GM12873 (cell line): Measurements from ENCODE around the gene RDH5.

ENCODE experiments used
- TF ChIP-seq, protein P1 (sequence below): IDR thresholded peaks from 2 replicates; pipeline ENCODE4 v1.5.1; 2012; ENCODE audit warnings: low read depth, mild to moderate bottlenecking, moderate library complexity, low read length, control low read depth; ENCODE audit not compliant: insufficient read depth; ENCODE audit errors: missing control alignments

The RDH5 gene

DNA sequence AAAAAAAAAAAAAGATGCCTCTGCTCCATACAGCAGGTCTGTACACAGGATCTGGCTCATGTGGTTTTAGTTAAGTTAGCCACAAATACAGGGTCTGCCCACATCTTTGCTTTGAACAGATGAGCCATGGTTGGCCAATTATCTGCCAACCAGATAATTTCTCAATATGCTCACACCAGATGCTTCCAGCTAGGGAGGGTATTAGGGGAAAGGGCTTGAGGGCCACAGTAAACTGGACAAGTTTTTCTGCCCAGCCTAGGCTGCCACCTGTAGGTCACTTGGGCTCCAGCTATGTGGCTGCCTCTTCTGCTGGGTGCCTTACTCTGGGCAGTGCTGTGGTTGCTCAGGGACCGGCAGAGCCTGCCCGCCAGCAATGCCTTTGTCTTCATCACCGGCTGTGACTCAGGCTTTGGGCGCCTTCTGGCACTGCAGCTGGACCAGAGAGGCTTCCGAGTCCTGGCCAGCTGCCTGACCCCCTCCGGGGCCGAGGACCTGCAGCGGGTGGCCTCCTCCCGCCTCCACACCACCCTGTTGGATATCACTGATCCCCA, 776 bp downstream of the RDH5 start:
- TF ChIP-seq, protein P1, sequence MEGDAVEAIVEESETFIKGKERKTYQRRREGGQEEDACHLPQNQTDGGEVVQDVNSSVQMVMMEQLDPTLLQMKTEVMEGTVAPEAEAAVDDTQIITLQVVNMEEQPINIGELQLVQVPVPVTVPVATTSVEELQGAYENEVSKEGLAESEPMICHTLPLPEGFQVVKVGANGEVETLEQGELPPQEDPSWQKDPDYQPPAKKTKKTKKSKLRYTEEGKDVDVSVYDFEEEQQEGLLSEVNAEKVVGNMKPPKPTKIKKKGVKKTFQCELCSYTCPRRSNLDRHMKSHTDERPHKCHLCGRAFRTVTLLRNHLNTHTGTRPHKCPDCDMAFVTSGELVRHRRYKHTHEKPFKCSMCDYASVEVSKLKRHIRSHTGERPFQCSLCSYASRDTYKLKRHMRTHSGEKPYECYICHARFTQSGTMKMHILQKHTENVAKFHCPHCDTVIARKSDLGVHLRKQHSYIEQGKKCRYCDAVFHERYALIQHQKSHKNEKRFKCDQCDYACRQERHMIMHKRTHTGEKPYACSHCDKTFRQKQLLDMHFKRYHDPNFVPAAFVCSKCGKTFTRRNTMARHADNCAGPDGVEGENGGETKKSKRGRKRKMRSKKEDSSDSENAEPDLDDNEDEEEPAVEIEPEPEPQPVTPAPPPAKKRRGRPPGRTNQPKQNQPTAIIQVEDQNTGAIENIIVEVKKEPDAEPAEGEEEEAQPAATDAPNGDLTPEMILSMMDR: peak; percentile 56

- TF ChIP-seq, protein P1: no peak
These were observed 1.5 kb downstream of the RDH5 start for GRCh38 chr12:55721601-55722213.

GRCh38 chr12:55722948-55723347, 2.8 kb downstream of the RDH5 start:
- TF ChIP-seq, protein P1: no peak

DNA sequence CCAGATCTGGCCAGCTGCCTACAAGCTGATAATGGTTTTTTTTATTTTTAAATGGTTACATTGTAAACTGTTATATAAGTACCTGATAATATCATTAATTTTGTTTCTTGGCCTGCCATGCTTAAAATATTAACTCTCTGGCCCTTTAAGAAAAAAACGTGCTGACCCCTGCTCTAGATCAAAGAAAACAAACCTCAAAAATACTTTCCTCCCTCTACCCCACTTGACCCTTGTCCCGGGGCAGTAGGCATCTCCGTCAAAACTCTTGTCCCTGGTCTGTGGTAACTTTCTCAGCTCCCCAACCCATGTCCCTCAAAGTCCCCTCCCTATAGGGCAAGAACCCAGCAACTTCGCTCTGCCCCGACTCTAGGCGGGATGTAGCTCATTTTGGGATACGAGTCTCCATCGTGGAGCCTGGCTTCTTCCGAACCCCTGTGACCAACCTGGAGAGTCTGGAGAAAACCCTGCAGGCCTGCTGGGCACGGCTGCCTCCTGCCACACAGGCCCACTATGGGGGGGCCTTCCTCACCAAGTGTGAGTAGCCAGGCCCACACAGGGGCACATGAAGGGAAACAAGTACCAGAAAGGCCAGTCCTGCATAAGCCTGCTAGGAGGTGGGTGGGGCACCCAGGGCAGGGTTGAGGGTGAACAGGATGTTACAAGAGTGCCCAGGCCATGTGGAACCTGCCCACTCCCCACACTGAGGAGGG, 3.5 kb downstream of the RDH5 start:
- TF ChIP-seq, protein P1: no peak

DNA sequence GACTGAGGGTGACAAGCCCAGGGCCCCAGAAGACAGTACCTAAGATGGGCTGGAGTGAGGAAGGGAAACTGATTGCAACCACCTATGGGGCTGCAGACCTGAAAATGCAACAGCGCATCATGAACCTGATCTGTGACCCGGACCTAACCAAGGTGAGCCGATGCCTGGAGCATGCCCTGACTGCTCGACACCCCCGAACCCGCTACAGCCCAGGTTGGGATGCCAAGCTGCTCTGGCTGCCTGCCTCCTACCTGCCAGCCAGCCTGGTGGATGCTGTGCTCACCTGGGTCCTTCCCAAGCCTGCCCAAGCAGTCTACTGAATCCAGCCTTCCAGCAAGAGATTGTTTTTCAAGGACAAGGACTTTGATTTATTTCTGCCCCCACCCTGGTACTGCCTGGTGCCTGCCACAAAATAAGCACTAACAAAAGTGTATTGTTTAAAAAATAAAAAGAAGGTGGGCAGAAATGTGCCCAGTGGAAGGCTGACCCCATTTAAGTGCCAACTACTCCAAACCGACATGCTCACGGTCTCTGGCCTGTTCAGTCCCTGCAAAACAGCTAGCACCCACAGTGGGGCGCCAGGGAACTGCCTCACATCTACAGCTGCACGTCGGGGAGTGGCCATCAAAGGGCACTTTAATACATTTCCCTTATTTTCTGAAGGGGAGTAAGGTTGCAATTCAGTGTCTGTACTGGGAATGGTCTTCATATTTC, 4.2 kb downstream of the RDH5 start:
- TF ChIP-seq, protein P1: peak; percentile 79

DNA sequence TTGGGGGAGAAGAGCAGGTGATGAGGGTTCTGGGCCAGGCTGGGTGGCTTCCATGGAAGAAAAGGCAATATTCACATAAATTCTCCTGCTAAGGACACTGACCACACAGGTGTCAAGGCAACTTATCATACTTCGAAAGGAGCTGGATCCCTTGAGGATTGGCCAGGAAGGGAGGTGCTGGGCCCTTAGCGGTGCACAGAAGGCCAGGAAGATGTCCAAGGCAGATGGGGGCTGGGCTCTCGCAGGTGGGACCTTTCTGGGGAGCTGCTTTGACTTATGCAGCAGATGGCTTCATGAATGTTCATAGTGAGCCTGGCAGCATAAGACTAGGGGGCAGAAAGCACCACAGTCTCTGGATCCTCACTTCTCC, 4.7 kb downstream of the RDH5 start:
- TF ChIP-seq, protein P1: no peak

DNA sequence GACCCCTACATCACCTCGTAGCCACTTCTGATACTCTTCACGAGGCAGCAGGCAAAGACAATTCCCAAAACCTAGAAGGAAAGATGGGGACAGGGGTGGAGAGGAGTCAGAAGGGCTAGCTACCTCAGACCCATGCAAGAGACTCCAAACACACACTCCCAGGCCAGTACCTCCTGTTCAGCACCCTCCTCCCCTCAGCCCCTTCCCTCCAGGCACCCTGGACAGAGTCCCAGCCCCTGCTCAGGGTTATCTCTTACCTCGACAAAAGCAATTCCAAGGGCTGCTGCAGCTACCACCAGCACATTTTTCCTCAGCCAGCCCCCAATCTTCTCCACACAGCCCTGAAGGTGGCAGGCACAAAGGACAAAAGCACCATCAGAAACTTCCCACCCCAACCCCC, 5.4 kb downstream of the RDH5 start:
- TF ChIP-seq, protein P1: no peak
